Muscle of leg (tissue), 11 donors: ENCODE results near the gene LCN1. TPM values are rescaled to one million over a fixed set of nuclear protein-coding genes. Genes with fewer than 3 reads are reported as not detected.

Source experiments
- DNase-seq: peaks from one replicate; pipeline ENCODE4 v3.0.0; 2013
- H3K27ac ChIP-seq: one replicate; pipeline ENCODE4 v1.5.1; 2013; ENCODE audit warnings: mild to moderate bottlenecking, low read length, control low read depth
- H3K27me3 ChIP-seq: one replicate; pipeline ENCODE4 v1.6.1; 2013; ENCODE audit warnings: low read length; ENCODE audit not compliant: control insufficient read depth, insufficient read depth
- H3K36me3 ChIP-seq: one replicate; pipeline ENCODE4 v1.6.1; 2013; ENCODE audit warnings: low read length; ENCODE audit not compliant: control insufficient read depth, insufficient read depth
- H3K4me1 ChIP-seq: one replicate; pipeline ENCODE4 v1.6.1; 2013; ENCODE audit warnings: low read length; ENCODE audit not compliant: control insufficient read depth, insufficient read depth
- H3K4me3 ChIP-seq: one replicate; pipeline ENCODE4 v1.5.1; 2013; ENCODE audit warnings: low read length, control low read depth
- H3K9me3 ChIP-seq: replicated peaks from 2 replicates; pipeline ENCODE4 v1.6.1; 2013; ENCODE audit warnings: low read depth, low read length; ENCODE audit not compliant: control insufficient read depth
- WGBS: methylation state at CpG from one replicate; pipeline ENCODE4 v1.1.5; 2013; ENCODE audit warnings: missing lambda C conversion rate; ENCODE audit not compliant: insufficient coverage; 5-methylcytosine and 5-hydroxymethylcytosine counted together
- polyA plus RNA-seq, 8 donors: library from polyadenylated mRNA; unstranded; fragments of 120-200 nt; gene quantifications; one replicate each; pipeline versions ENCODE4 v1.2.1 to v1.2.3, GENCODE V29; 2013; ENCODE audit warnings: inconsistent platforms in 1 of 8, low replicate concordance in 1 of 8; ENCODE audit not compliant: insufficient read length in 8 of 8, insufficient read depth in 1 of 8
- total RNA-seq: library from RNA; stranded (reverse); fragments of 120-200 nt; gene quantifications from one replicate; pipeline ENCODE4 v1.2.4, GENCODE V29; 2013

Gene LCN1
- total and polyA plus RNA-seq, 9 donors, result 0.23 TPM; not detected in 8

GRCh38 chr9:135515083-135515951 lies 5.9 kb upstream of the LCN1 start:
- Histone ChIP-seq H3K27ac (no peak overlapping the region), H3K4me3 (no peak overlapping the region), H3K36me3 (no peaks in the 10 kb centered on the region), H3K27me3 (no peaks in the 10 kb centered on the region), H3K4me1 (peaks cover 2% of the 10 kb centered on the region), H3K9me3 (no peaks in the 10 kb centered on the region)
- no peak for DNase-seq
- 85% methylated on average over 26 of the region's 31 CpGs for WGBS

GRCh38 chr9:135516132-135516860 lies 4.9 kb upstream of the LCN1 start:
- no peaks in the 10 kb centered on the region for H3K27me3 ChIP-seq
- H3K36me3 ChIP-seq, result no peaks in the 10 kb centered on the region
- 66% methylated on average over 20 of the region's 25 CpGs for WGBS
- no peak overlapping the region for H3K4me3 ChIP-seq
- DNase-seq, result no peak
- peaks cover 2% of the 10 kb centered on the region for H3K4me1 ChIP-seq
- H3K9me3 ChIP-seq, result no peaks in the 10 kb centered on the region
- H3K27ac ChIP-seq, result no peak overlapping the region

- peaks cover 2% of the 10 kb centered on the region for H3K4me1 ChIP-seq
- 88% methylated on average over 24 of the region's 24 CpGs for WGBS
- H3K36me3 ChIP-seq, result no peaks in the 10 kb centered on the region
- no peak overlapping the region for H3K4me3 ChIP-seq
- no peak for DNase-seq
- no peak overlapping the region for H3K27ac ChIP-seq
- no peaks in the 10 kb centered on the region for H3K9me3 ChIP-seq
- H3K27me3 ChIP-seq, result no peaks in the 10 kb centered on the region
These were observed 3.8 kb upstream of the LCN1 start for GRCh38 chr9:135517407-135517822.

GRCh38 chr9:135519179-135519971 lies 1.9 kb upstream of the LCN1 start:
- no peak overlapping the region for H3K27ac ChIP-seq
- WGBS, result 87% methylated on average over 3 of the region's 10 CpGs
- no peak for DNase-seq
- H3K27me3 ChIP-seq, result no peaks in the 10 kb centered on the region
- H3K4me3 ChIP-seq, result no peak overlapping the region
- no peaks in the 10 kb centered on the region for H3K9me3 ChIP-seq
- no peaks in the 10 kb centered on the region for H3K36me3 ChIP-seq
- no peaks in the 10 kb centered on the region for H3K4me1 ChIP-seq

- H3K9me3 ChIP-seq, result no peaks in the 10 kb centered on the region
- no peaks in the 10 kb centered on the region for H3K36me3 ChIP-seq
- no peak overlapping the region for H3K4me3 ChIP-seq
- DNase-seq, result no peak
- H3K27me3 ChIP-seq, result peaks cover 2% of the 10 kb centered on the region
- no peak overlapping the region for H3K27ac ChIP-seq
- no peaks in the 10 kb centered on the region for H3K4me1 ChIP-seq
- WGBS, result 86% methylated on average over 5 of the region's 11 CpGs
These were observed 412 bp downstream of the LCN1 start for GRCh38 chr9:135521608-135522095.

- Histone ChIP-seq H3K9me3 (no peaks in the 10 kb centered on the region), H3K4me3 (no peak overlapping the region), H3K27me3 (peaks cover 2% of the 10 kb centered on the region), H3K27ac (no peak overlapping the region), H3K4me1 (no peaks in the 10 kb centered on the region), H3K36me3 (no peaks in the 10 kb centered on the region)
- 56% methylated on average over 12 of the region's 16 CpGs for WGBS
- no peak for DNase-seq
These were observed 1.1 kb downstream of the LCN1 start for GRCh38 chr9:135522137-135522877.

GRCh38 chr9:135522931-135523330 lies 1.7 kb downstream of the LCN1 start:
- Histone ChIP-seq H3K9me3 (no peaks in the 10 kb centered on the region), H3K4me3 (no peak overlapping the region), H3K27ac (no peak overlapping the region), H3K4me1 (no peaks in the 10 kb centered on the region), H3K36me3 (no peaks in the 10 kb centered on the region), H3K27me3 (peaks cover 2% of the 10 kb centered on the region)
- no peak for DNase-seq
- WGBS, result 46% methylated on average over 13 of the region's 17 CpGs

GRCh38 chr9:135523521-135524129 lies 2.4 kb downstream of the LCN1 start:
- peaks cover 2% of the 10 kb centered on the region for H3K27me3 ChIP-seq

GRCh38 chr9:135524130-135524861 lies 3.1 kb downstream of the LCN1 start:
- Histone ChIP-seq H3K27me3 (peaks cover 2% of the 10 kb centered on the region), H3K27ac (no peak overlapping the region)

More at GRCh38 chr9:135523521-135524129, 2.4 kb downstream of the LCN1 start:
- DNase-seq, result no peak
- H3K36me3 ChIP-seq, result no peaks in the 10 kb centered on the region
- 68% methylated on average over 21 of the region's 21 CpGs for WGBS
- H3K4me3 ChIP-seq, result no peak overlapping the region
- H3K4me1 ChIP-seq, result no peaks in the 10 kb centered on the region
- no peaks in the 10 kb centered on the region for H3K9me3 ChIP-seq
- no peak overlapping the region for H3K27ac ChIP-seq

More at GRCh38 chr9:135524130-135524861, 3.1 kb downstream of the LCN1 start:
- H3K36me3 ChIP-seq, result no peaks in the 10 kb centered on the region
- H3K4me1 ChIP-seq, result no peaks in the 10 kb centered on the region
- no peak for DNase-seq
- WGBS, result 55% methylated on average over 24 of the region's 27 CpGs
- H3K4me3 ChIP-seq, result no peak overlapping the region
- no peaks in the 10 kb centered on the region for H3K9me3 ChIP-seq
